Measurements from ENCODE around the gene OR6B1.

Gene OR6B1

DNA sequence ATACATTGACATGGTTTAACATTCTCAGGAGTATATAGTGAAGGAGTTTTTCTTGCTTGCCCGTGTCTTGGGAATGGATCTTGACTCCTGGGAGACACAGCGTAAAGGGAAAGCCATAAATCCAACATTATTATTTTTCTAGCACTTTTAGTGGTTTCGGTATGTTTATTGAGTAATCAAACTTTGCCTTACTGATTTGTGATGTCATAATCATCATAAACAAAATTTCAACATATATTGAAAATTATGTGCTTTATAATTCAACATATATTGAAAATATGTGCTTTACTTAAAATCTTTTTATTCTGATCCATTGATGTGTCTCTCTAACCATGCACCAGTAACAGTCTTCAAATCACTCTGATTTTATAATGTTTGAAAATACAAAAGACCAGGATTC, 28.4 kb downstream of the OR6B1 start:
- no peak for DNase-seq (ENCODE audit: low spot score)
- TF ChIP-seq CTCF (IDR thresholded peaks at IDR 0.05; ENCODE audit: borderline replicate concordance, control extremely low read depth, extremely low read depth, insufficient read depth, missing control alignments), result no peak
- in situ Hi-C loops (cut with MboI; ENCODE audit: low sequenced_read_pairs, unreplicated experiment), result no loop called here

DNA sequence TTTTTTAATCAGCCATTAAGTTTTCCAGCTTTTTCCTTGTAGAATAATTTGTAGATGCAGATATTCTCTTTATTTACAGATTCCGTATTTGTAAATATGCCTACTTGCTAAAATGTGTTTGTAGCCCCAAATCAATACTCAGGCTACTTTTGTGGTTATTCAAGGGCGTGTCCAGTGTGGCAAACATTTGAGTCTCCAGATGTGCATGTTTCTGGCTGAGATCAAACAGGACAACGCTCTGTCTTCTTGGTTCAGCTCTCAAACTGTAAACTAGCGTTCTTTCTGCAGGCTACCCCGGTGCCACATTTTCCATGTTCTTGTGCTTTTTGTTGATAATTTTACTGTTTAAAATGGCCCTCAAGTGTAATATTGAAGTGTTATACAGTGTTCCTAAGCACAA, 32.4 kb downstream of the OR6B1 start:
- DNase-seq (ENCODE audit: low spot score), result no peak
- no peak for TF ChIP-seq CTCF (IDR thresholded peaks at IDR 0.05; ENCODE audit: borderline replicate concordance, control extremely low read depth, extremely low read depth, insufficient read depth, missing control alignments)
- in situ Hi-C loops (cut with MboI; ENCODE audit: low sequenced_read_pairs, unreplicated experiment), result no loop called here

GRCh38 chr7:144032985-144033709, 33.0 kb downstream of the OR6B1 start:
- in situ Hi-C loops (cut with MboI; ENCODE audit: low sequenced_read_pairs, unreplicated experiment), result no loop called here
- DNase-seq (ENCODE audit: low spot score), result no peak
- no peak for TF ChIP-seq CTCF (IDR thresholded peaks at IDR 0.05; ENCODE audit: borderline replicate concordance, control extremely low read depth, extremely low read depth, insufficient read depth, missing control alignments)

- in situ Hi-C loops (cut with MboI; ENCODE audit: low sequenced_read_pairs, unreplicated experiment), result no loop called here
- no peak for DNase-seq (ENCODE audit: low spot score)
- TF ChIP-seq CTCF (IDR thresholded peaks at IDR 0.05; ENCODE audit: borderline replicate concordance, control extremely low read depth, extremely low read depth, insufficient read depth, missing control alignments), result no peak
Observed at GRCh38 chr7:144035385-144035784, 35.3 kb downstream of the OR6B1 start.

- TF ChIP-seq CTCF (IDR thresholded peaks at IDR 0.05; ENCODE audit: borderline replicate concordance, control extremely low read depth, extremely low read depth, insufficient read depth, missing control alignments), result no peak
- in situ Hi-C loops (cut with MboI; ENCODE audit: low sequenced_read_pairs, unreplicated experiment), result no loop called here
- DNase-seq (ENCODE audit: low spot score), result no peak
Observed at GRCh38 chr7:144036302-144036885, 36.3 kb downstream of the OR6B1 start.

GRCh38 chr7:144037414-144038035, 37.4 kb downstream of the OR6B1 start:
- DNase-seq (ENCODE audit: low spot score), result no peak
- TF ChIP-seq CTCF (IDR thresholded peaks at IDR 0.05; ENCODE audit: borderline replicate concordance, control extremely low read depth, extremely low read depth, insufficient read depth, missing control alignments), result no peak
- in situ Hi-C loops (cut with MboI; ENCODE audit: low sequenced_read_pairs, unreplicated experiment), result no loop called here

Data from GM13976 (cell line).